ENCODE data around the gene NTM. TPM values are rescaled to one million over a fixed set of nuclear protein-coding genes. Genes with fewer than 3 reads are reported as not detected.

The NTM gene
- total and polyA plus RNA-seq, 12 donors = 0.43 to 3.0 (median 1.3) TPM

GRCh38 chr11:132347156-132348090, 977.0 kb downstream of the NTM start:
- no peak overlapping the region for H3K4me3 ChIP-seq
- H3K27me3 ChIP-seq = no peaks in the 10 kb centered on the region
- no peaks in the 10 kb centered on the region for H3K36me3 ChIP-seq
- H3K4me1 ChIP-seq = peaks cover 0 to 17% (median 0%) of the 10 kb centered on the region in 9 donors
- no peak for ATAC-seq
- 61 to 64% methylated on average over 20 to 22 of the region's 22 CpGs for WGBS, 2 donors
- intact Hi-C loops (cut with DNase I) = no loop called here
- no peak overlapping the region for H3K27ac ChIP-seq
- no peak for DNase-seq
- no peaks in the 10 kb centered on the region for H3K9me3 ChIP-seq
- TF ChIP-seq CTCF (IDR thresholded peaks at IDR 0.05) = no peak

- peak overlapping the region in 1 of 10 donors; percentile 6 for H3K27ac ChIP-seq
- ATAC-seq = peak in 5 of 8 donors; percentile 35 to 73 (median 49)
- intact Hi-C loops (cut with DNase I) = no loop called here
Observed at GRCh38 chr11:132349811-132350733, 979.7 kb downstream of the NTM start.

GRCh38 chr11:132351050-132351449, 980.6 kb downstream of the NTM start:
- Histone ChIP-seq H3K9me3 (no peaks in the 10 kb centered on the region), H3K27me3 (no peaks in the 10 kb centered on the region), H3K4me3 (no peak overlapping the region), H3K4me1 (peaks cover 0 to 11% (median 0%) of the 10 kb centered on the region in 9 donors), H3K27ac (no peak overlapping the region), H3K36me3 (no peaks in the 10 kb centered on the region)
- ATAC-seq (no peak), DNase-seq (no peak)
- no peak for TF ChIP-seq CTCF (IDR thresholded peaks at IDR 0.05)
- WGBS, 2 donors = 94 to 95% methylated on average over 7 of the region's 7 CpGs
- intact Hi-C loops (cut with DNase I) = no loop called here

More at GRCh38 chr11:132349811-132350733, 979.7 kb downstream of the NTM start:
- no peak for TF ChIP-seq CTCF (IDR thresholded peaks at IDR 0.05)
- H3K36me3 ChIP-seq = no peaks in the 10 kb centered on the region
- 46 to 47% methylated on average over 7 of the region's 7 CpGs for WGBS, 2 donors
- no peak for DNase-seq
- peaks cover 0 to 11% (median 0%) of the 10 kb centered on the region in 9 donors for H3K4me1 ChIP-seq
- H3K27me3 ChIP-seq = no peaks in the 10 kb centered on the region
- H3K9me3 ChIP-seq = no peaks in the 10 kb centered on the region
- no peak overlapping the region for H3K4me3 ChIP-seq

GRCh38 chr11:132352497-132352896, 982.1 kb downstream of the NTM start:
- intact Hi-C loops (cut with DNase I) = no loop called here
- H3K36me3 ChIP-seq = no peaks in the 10 kb centered on the region
- no peak overlapping the region for H3K27ac ChIP-seq
- no peak overlapping the region for H3K4me3 ChIP-seq
- peaks cover 0 to 11% (median 0%) of the 10 kb centered on the region in 9 donors for H3K4me1 ChIP-seq
- no peak for TF ChIP-seq CTCF (IDR thresholded peaks at IDR 0.05)
- WGBS, 2 donors = 90 to 95% methylated on average over 8 of the region's 8 CpGs
- ATAC-seq (no peak), DNase-seq (no peak)
- no peaks in the 10 kb centered on the region for H3K27me3 ChIP-seq
- no peaks in the 10 kb centered on the region for H3K9me3 ChIP-seq
